ENCODE results near the gene JAZF1.

DNA sequence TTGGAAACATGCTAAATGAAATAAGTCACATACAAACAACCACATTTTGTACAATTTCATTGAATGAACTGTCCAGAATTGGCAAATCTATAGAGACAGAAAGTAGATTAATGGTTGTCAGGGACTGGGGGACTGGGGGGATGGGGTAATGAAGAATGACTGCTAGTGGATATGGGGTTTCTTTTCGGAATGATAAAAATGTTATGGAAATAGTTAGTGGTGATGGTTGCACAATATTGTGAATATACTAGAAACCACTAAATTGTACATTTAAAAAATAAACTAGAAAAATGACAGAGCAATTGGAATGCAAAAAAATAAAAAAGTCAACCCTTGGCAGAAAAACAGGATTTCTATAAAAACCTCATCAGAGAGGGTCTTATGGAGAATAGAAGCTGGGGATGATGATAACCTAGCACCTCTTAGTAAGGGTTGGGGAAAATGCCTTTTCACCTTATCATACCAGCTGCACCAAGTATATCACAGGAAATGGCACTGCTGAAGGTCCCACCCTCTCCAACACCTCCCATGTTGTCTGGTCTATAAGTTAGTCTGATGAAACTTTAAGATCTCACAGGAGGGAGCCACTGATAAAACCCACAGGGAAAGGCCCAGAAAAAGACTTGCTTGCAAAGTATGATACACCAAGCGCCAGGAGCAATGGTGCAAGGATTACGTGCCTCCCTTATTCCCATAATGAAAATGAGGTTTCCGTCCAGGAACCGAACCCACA, 23.1 kb upstream of the JAZF1 start:
- no peak for TF ChIP-seq CTCF (IDR thresholded peaks at IDR 0.05)
- TF ChIP-seq POLR2A (IDR thresholded peaks at IDR 0.05): no peak
